Mesenchymal stem cell (in vitro differentiated cells and primary cell): ENCODE data around the gene RGS9.

Experiments
- DNase-seq: peaks from one replicate; pipeline ENCODE4 v3.0.0-alpha.2; 2013
- H2AFZ ChIP-seq: one replicate; pipeline ENCODE4 v1.6.1; 2013; ENCODE audit warnings: low read depth, mild to moderate bottlenecking, control low read depth, inconsistent platforms, low read length, moderate library complexity
- H2AK5ac ChIP-seq: 2 replicates; pipeline ENCODE4 v1.6.1; 2013; ENCODE audit warnings: low read length, moderate library complexity, mild to moderate bottlenecking, inconsistent platforms; ENCODE audit not compliant: severe bottlenecking
- H2BK120ac ChIP-seq: one replicate; pipeline ENCODE4 v1.6.1; 2013; ENCODE audit warnings: low read depth, mild to moderate bottlenecking, inconsistent platforms, low read length, moderate library complexity
- H2BK12ac ChIP-seq, 2 experiments: one replicate each; pipeline ENCODE4 v1.6.1; 2013; ENCODE audit warnings: inconsistent platforms in 2 of 2, low read length in 2 of 2, mild to moderate bottlenecking in 2 of 2, moderate library complexity in 2 of 2, control low read depth in 1 of 2
- H2BK15ac ChIP-seq: one replicate; pipeline ENCODE4 v1.6.1; 2013; ENCODE audit warnings: mild to moderate bottlenecking, low read depth, inconsistent platforms; ENCODE audit not compliant: poor library complexity, severe bottlenecking
- H2BK5ac ChIP-seq: 2 replicates; pipeline ENCODE4 v1.6.1; 2013; ENCODE audit warnings: low read depth, mild to moderate bottlenecking, low read length, control low read depth, inconsistent platforms; ENCODE audit not compliant: poor library complexity, severe bottlenecking
- H3K14ac ChIP-seq, 2 experiments: one replicate each; pipeline ENCODE4 v1.6.1; 2013; ENCODE audit warnings: inconsistent platforms in 2 of 2, low read length in 2 of 2, control low read depth in 1 of 2, mild to moderate bottlenecking in 1 of 2, moderate library complexity in 1 of 2
- H3K18ac ChIP-seq, 2 experiments: one replicate each; pipeline ENCODE4 v1.6.1; 2013; ENCODE audit warnings: inconsistent platforms in 2 of 2, low read length in 2 of 2, control low read depth in 1 of 2, low read depth in 1 of 2, mild to moderate bottlenecking in 1 of 2
- H3K23ac ChIP-seq, 2 experiments: one replicate each; pipeline ENCODE4 v1.6.1; 2013; ENCODE audit warnings: inconsistent platforms in 2 of 2, low read length in 2 of 2, mild to moderate bottlenecking in 2 of 2, moderate library complexity in 2 of 2, control low read depth in 1 of 2
- H3K27ac ChIP-seq: 2 replicates; pipeline ENCODE4 v1.5.1; 2013; ENCODE audit warnings: mild to moderate bottlenecking, moderate library complexity, low read length, control low read depth, inconsistent platforms; ENCODE audit not compliant: poor library complexity, severe bottlenecking
- H3K27me3 ChIP-seq, 2 experiments: 2 replicates each; pipeline versions ENCODE4 v1.6.1 to v1.7.0; 2013; ENCODE audit warnings: low read length in 2 of 2, mild to moderate bottlenecking in 2 of 2, moderate library complexity in 2 of 2, control low read depth in 1 of 2, inconsistent platforms in 1 of 2; ENCODE audit not compliant: control insufficient read depth in 1 of 2, insufficient read depth in 1 of 2
- H3K36me3 ChIP-seq, 2 experiments: 2 replicates each; pipeline versions ENCODE4 v1.6.1 to v1.7.0; 2013; ENCODE audit warnings: low read length in 2 of 2, control low read depth in 1 of 2, inconsistent platforms in 1 of 2, low read depth in 1 of 2, mild to moderate bottlenecking in 1 of 2; ENCODE audit not compliant: insufficient read depth in 2 of 2, control insufficient read depth in 1 of 2
- H3K4ac ChIP-seq, 2 experiments: one replicate each; pipeline ENCODE4 v1.6.1; 2013; ENCODE audit warnings: inconsistent platforms in 2 of 2, low read length in 2 of 2, mild to moderate bottlenecking in 2 of 2, moderate library complexity in 2 of 2, control low read depth in 1 of 2, low read depth in 1 of 2
- H3K4me1 ChIP-seq: 2 replicates; pipeline ENCODE4 v1.6.1; 2013; ENCODE audit warnings: low read depth, low read length, control low read depth; ENCODE audit not compliant: control insufficient read depth, insufficient read depth
- H3K4me2 ChIP-seq: 2 replicates; pipeline ENCODE4 v1.6.1; 2013; ENCODE audit warnings: low read length, mild to moderate bottlenecking, inconsistent platforms; ENCODE audit not compliant: poor library complexity, severe bottlenecking
- H3K4me3 ChIP-seq, 2 experiments: 2 replicates each; pipeline versions ENCODE4 v1.5.1 to v1.7.0; 2013; ENCODE audit warnings: low read length in 2 of 2, mild to moderate bottlenecking in 2 of 2, control low read depth in 1 of 2, low read depth in 1 of 2; ENCODE audit not compliant: insufficient read depth in 1 of 2
- H3K79me1 ChIP-seq: replicated peaks from 2 replicates; pipeline ENCODE4 v1.6.1; 2013; ENCODE audit warnings: mild to moderate bottlenecking, control low read depth, low read length, inconsistent platforms; ENCODE audit not compliant: poor library complexity, severe bottlenecking
- H3K9ac ChIP-seq: 2 replicates; pipeline ENCODE4 v1.7.0; 2013; ENCODE audit warnings: mild to moderate bottlenecking, low read length, moderate library complexity
- H3K9me3 ChIP-seq: 2 replicates; pipeline ENCODE4 v1.7.0; 2013; ENCODE audit warnings: mild to moderate bottlenecking, low read length; ENCODE audit not compliant: control insufficient read depth
- H4K8ac ChIP-seq: one replicate; pipeline ENCODE4 v1.6.1; 2013; ENCODE audit warnings: inconsistent platforms, mild to moderate bottlenecking, low read length, moderate library complexity
- H4K91ac ChIP-seq: one replicate; pipeline ENCODE4 v1.6.1; 2013; ENCODE audit warnings: mild to moderate bottlenecking, low read length, inconsistent platforms
- WGBS: methylation state at CpG from one replicate; pipeline ENCODE4 v1.1.7; 2013; ENCODE audit warnings: mixed read lengths; 5-methylcytosine and 5-hydroxymethylcytosine counted together

The RGS9 gene

GRCh38 chr17:65143889-65144604 lies 6.9 kb downstream of the RGS9 start:
- no peak overlapping the region for H3K4me3 ChIP-seq
- H2BK5ac ChIP-seq: no peak overlapping the region
- no peak overlapping the region for H4K8ac ChIP-seq
- no peaks in the 10 kb centered on the region for H3K9me3 ChIP-seq
- no peak overlapping the region for H4K91ac ChIP-seq
- peak overlapping the region in 1 of 2 experiments; percentile 57 for H3K4ac ChIP-seq
- peak overlapping the region in 1 of 2 experiments; percentile 23 for H3K23ac ChIP-seq
- H3K27ac ChIP-seq: no peak overlapping the region
- no peak overlapping the region for H2BK15ac ChIP-seq
- 77% methylated on average over 21 of the region's 21 CpGs for WGBS
- no peaks in the 10 kb centered on the region for H3K36me3 ChIP-seq
- H2AFZ ChIP-seq: no peak overlapping the region
- no peak overlapping the region for H3K18ac ChIP-seq
- no peak for DNase-seq
- no peak overlapping the region for H3K9ac ChIP-seq
- no peaks in the 10 kb centered on the region for H3K79me1 ChIP-seq
- peak overlapping the region in 1 of 2 experiments; percentile 21 for H3K14ac ChIP-seq
- no peak overlapping the region for H2BK12ac ChIP-seq
- no peak overlapping the region for H3K4me2 ChIP-seq
- peaks cover 9% of the 10 kb centered on the region for H3K4me1 ChIP-seq
- H2AK5ac ChIP-seq: no peak overlapping the region
- peaks cover 5 to 43% of the 10 kb centered on the region in 2 experiments for H3K27me3 ChIP-seq
- H2BK120ac ChIP-seq: no peak overlapping the region

- DNase-seq: no peak
- Histone ChIP-seq H3K9ac (no peak overlapping the region), H2BK15ac (no peak overlapping the region), H2BK5ac (no peak overlapping the region), H3K27me3 (peaks cover 5 to 30% of the 10 kb centered on the region in 2 experiments), H2AFZ (no peak overlapping the region), H3K79me1 (no peaks in the 10 kb centered on the region), H3K9me3 (no peaks in the 10 kb centered on the region), H3K4ac (no peak overlapping the region), H3K23ac (no peak overlapping the region), H4K8ac (no peak overlapping the region), H3K14ac (no peak overlapping the region), H2AK5ac (no peak overlapping the region), H4K91ac (no peak overlapping the region), H2BK120ac (no peak overlapping the region), H2BK12ac (no peak overlapping the region), H3K18ac (no peak overlapping the region), H3K4me1 (peaks cover 4% of the 10 kb centered on the region), H3K36me3 (no peaks in the 10 kb centered on the region), H3K4me3 (no peak overlapping the region), H3K27ac (no peak overlapping the region), H3K4me2 (no peak overlapping the region)
- WGBS: 88% methylated on average over 11 of the region's 11 CpGs
Observed at GRCh38 chr17:65145743-65146142, 8.6 kb downstream of the RGS9 start.

- Histone ChIP-seq H3K4me3 (no peak overlapping the region), H3K27me3 (peaks cover 5 to 31% of the 10 kb centered on the region in 2 experiments), H3K9me3 (no peaks in the 10 kb centered on the region), H3K36me3 (no peaks in the 10 kb centered on the region), H3K4me2 (no peak overlapping the region), H4K8ac (no peak overlapping the region), H3K14ac (no peak overlapping the region), H3K79me1 (no peaks in the 10 kb centered on the region), H3K4ac (no peak overlapping the region), H2BK15ac (no peak overlapping the region), H2AFZ (no peak overlapping the region), H2AK5ac (no peak overlapping the region), H3K9ac (no peak overlapping the region), H3K4me1 (peaks cover 6% of the 10 kb centered on the region), H4K91ac (no peak overlapping the region), H2BK5ac (no peak overlapping the region), H3K18ac (no peak overlapping the region), H3K27ac (no peak overlapping the region), H3K23ac (no peak overlapping the region), H2BK12ac (no peak overlapping the region), H2BK120ac (no peak overlapping the region)
- 95% methylated on average over 4 of the region's 4 CpGs for WGBS
- DNase-seq: no peak
Observed at GRCh38 chr17:65147955-65148354, 10.8 kb downstream of the RGS9 start.

- peak; percentile 80 for DNase-seq
- Histone ChIP-seq H2AK5ac (no peak overlapping the region), H2BK12ac (no peak overlapping the region), H3K9me3 (no peaks in the 10 kb centered on the region), H3K4me2 (no peak overlapping the region), H3K14ac (no peak overlapping the region), H4K91ac (no peak overlapping the region), H3K18ac (peak overlapping the region; percentile 2 to 38), H2BK15ac (no peak overlapping the region), H2BK120ac (no peak overlapping the region), H3K4me3 (no peak overlapping the region), H3K27me3 (peaks cover 0 to 17% of the 10 kb centered on the region in 2 experiments), H2AFZ (no peak overlapping the region), H3K4me1 (peaks cover 16% of the 10 kb centered on the region), H3K4ac (no peak overlapping the region), H3K79me1 (no peaks in the 10 kb centered on the region), H3K36me3 (no peaks in the 10 kb centered on the region), H4K8ac (no peak overlapping the region), H3K9ac (no peak overlapping the region), H2BK5ac (no peak overlapping the region), H3K27ac (no peak overlapping the region), H3K23ac (no peak overlapping the region)
- 93% methylated on average over 4 of the region's 4 CpGs for WGBS
Observed at GRCh38 chr17:65154770-65155589, 17.8 kb downstream of the RGS9 start.
